Bronchial epithelial cell (primary cell): ENCODE data around the gene MOCS3. TPM values are rescaled to one million over a fixed set of nuclear protein-coding genes. Genes with fewer than 3 reads are reported as not detected.
A peak's percentile ranks its signal among the peaks of the same experiment; 100 is the strongest.

ENCODE experiments used
- DNase-seq: peaks from one replicate; pipeline ENCODE4 v3.0.0-alpha.2; 2010; ENCODE audit warnings: low read depth
- FAIRE-seq: peaks from 2 replicates; lab custom pipeline; 2011; peaks lifted over from hg19 to GRCh38; lab: Jason Lieb, UNC
- H3K27me3 ChIP-seq: 2 replicates; pipeline ENCODE4 v1.5.1; 2011; ENCODE audit warnings: low read length; ENCODE audit not compliant: control insufficient read depth, insufficient read depth
- H3K36me3 ChIP-seq: 2 replicates; pipeline ENCODE4 v1.5.1; 2011; ENCODE audit warnings: low read length; ENCODE audit not compliant: control insufficient read depth, insufficient read depth
- H3K4me3 ChIP-seq: 2 replicates; pipeline ENCODE4 v1.5.1; 2011; ENCODE audit warnings: mild to moderate bottlenecking, low read depth, low read length, control low read depth
- total RNA-seq: library from RNA; depleted of rRNA; stranded (reverse); fragments of >200 nt; gene quantifications from 2 replicates; pipeline ENCODE4 v1.2.1, GENCODE V29; 2014
- TF ChIP-seq, protein P1 (sequence below): IDR thresholded peaks from 2 replicates; pipeline ENCODE4 v1.5.1; 2011; ENCODE audit warnings: mild to moderate bottlenecking, moderate library complexity, low read length, control low read depth, inconsistent platforms; ENCODE audit not compliant: insufficient read depth, severe bottlenecking

Gene MOCS3
- total RNA-seq, 1 donor from 2014 or later: 9.7 TPM

DNA sequence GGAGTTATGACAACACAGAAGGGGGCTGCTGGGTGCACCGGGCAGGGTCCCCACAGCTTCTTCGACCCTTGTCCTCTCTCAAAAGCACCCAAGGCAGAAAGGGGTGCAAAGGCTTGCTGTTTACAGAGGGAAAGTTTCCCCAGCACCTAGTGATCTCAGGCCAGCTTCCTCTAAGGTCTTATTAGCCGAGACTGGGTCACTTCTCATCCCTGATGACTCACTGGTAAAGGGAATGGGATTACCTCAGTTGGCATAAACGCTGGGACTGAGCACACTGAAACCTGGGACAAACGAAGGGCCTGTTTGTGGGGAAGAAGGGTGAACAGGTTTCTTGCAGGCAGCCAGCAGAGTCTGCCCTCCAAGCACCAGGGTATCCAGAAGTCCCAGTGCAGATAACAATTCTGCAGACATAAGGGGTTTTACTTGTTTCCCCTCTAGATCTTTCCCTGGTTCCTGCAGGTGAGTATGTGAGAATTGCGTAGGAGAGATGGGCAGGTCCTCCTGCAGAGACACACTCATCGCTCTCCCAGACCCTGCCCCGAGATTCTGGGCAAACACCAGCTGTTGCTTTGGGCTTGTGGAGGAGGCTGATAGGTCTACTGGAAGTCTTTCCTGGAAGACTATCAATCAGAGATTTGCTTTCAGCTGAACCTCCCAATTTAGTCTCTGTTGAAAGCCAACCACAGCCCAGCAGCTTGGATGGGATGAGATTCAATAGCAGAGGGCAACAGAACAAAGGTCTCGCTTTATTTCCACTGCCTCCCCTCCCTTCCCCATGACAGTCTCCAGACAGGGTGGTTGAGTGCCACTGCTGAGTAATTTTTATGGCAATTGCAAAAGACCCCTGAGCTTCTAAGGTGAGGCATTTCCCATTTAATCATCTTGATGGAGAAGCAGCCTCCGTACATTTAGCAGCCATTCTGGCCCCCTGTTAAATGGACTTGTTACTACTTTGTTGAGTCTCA, 38.6 kb downstream of the MOCS3 start:
- H3K27me3 ChIP-seq: no peaks in the 10 kb centered on the region
- peak; percentile 23 for FAIRE-seq

DNA sequence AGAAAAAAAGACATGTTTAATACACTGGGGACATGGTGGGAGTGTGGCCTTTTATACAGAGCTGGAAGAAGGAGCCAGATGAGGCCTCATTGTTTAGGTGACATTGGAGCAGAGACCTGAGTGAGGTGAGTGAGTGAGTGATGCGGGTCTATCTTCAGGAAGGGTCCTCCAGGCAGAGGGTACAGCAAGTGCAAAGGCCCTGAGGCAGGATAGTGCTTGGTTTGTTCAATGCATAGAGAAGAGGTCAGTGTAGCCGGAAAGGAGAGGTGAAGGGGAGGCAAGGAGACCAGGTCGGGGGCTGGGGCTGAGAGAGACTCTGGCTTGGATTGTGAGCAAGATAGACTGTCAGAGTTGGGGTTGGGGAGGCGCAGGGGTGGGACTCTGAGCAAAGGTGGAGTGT, 40.7 kb downstream of the MOCS3 start:
- DNase-seq: no peak
- FAIRE-seq: no peak
- Histone ChIP-seq H3K27me3 (no peaks in the 10 kb centered on the region), H3K36me3 (no peaks in the 10 kb centered on the region), H3K4me3 (no peak overlapping the region)
- TF ChIP-seq, protein P1, sequence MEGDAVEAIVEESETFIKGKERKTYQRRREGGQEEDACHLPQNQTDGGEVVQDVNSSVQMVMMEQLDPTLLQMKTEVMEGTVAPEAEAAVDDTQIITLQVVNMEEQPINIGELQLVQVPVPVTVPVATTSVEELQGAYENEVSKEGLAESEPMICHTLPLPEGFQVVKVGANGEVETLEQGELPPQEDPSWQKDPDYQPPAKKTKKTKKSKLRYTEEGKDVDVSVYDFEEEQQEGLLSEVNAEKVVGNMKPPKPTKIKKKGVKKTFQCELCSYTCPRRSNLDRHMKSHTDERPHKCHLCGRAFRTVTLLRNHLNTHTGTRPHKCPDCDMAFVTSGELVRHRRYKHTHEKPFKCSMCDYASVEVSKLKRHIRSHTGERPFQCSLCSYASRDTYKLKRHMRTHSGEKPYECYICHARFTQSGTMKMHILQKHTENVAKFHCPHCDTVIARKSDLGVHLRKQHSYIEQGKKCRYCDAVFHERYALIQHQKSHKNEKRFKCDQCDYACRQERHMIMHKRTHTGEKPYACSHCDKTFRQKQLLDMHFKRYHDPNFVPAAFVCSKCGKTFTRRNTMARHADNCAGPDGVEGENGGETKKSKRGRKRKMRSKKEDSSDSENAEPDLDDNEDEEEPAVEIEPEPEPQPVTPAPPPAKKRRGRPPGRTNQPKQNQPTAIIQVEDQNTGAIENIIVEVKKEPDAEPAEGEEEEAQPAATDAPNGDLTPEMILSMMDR: no peak

More for the DNA sequence above, 38.6 kb downstream of the MOCS3 start:
- Histone ChIP-seq H3K36me3 (no peaks in the 10 kb centered on the region), H3K4me3 (no peak overlapping the region)
- DNase-seq: peak; percentile 73
- TF ChIP-seq, protein P1: no peak

DNA sequence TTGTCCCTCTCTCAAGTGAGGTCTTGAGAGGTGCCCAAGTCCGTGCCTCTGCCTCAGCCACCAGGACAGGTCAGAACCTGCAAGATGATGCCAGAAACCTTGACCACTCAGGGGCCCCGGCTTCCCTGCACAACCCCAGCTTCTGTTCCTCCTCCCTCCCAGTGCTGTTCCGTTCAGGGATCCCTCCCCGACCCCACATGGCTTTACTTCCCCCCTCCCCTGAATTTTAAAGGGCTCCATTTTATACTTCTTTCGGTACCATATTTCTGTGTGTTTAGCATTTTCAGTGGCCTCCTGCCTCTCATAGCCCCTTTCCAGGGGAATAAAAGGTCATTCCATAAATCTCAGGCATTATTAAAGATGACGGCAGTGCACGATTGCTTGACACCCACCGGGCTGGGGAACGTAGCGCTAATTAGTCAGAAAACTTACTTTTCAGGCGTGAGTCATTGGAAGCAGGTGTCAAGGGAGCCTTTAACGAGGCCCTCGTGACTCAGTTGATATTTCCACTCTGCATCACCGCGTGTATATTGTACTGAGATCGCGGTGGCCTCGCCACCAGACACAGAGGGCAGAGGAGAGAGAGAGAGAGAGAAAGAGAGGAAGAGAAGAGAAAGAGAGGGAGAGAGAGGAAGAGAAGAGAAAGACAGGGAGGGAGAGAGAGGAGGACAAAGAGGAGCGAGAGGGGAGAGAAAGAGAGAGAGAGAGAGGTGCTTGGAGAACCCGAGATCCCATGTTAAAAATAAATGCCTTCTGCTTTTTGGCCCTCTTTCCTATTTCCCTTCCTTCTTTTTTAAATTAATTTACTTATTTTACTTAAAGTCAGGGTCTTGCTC, 43.0 kb downstream of the MOCS3 start:
- TF ChIP-seq, protein P1: no peak
- Histone ChIP-seq H3K4me3 (no peak overlapping the region), H3K36me3 (no peaks in the 10 kb centered on the region), H3K27me3 (no peaks in the 10 kb centered on the region)
- DNase-seq (no peak), FAIRE-seq (no peak)

DNA sequence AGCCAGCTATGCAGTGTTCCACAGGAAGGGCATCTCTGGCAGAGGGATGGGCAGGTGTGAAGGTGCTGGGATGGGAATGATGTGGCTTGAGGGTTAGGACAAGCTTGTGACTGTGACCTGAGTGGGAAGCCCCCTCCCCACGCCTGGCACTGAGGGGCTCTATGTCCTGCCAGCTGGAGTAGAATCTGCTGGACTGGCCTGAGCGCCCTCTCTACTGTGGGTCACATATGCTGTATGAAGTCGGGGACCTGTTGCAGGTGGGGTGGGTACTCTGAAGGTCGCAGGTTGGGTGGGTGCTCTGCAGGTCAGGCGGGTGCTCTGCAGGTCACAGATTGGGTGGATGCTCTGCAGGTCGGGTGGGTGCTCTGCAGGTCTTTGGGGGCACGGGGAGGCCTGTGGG, 44.0 kb downstream of the MOCS3 start:
- Histone ChIP-seq H3K36me3 (no peaks in the 10 kb centered on the region), H3K4me3 (no peak overlapping the region), H3K27me3 (no peaks in the 10 kb centered on the region)
- no peak for DNase-seq
- FAIRE-seq: no peak
- TF ChIP-seq, protein P1: no peak

DNA sequence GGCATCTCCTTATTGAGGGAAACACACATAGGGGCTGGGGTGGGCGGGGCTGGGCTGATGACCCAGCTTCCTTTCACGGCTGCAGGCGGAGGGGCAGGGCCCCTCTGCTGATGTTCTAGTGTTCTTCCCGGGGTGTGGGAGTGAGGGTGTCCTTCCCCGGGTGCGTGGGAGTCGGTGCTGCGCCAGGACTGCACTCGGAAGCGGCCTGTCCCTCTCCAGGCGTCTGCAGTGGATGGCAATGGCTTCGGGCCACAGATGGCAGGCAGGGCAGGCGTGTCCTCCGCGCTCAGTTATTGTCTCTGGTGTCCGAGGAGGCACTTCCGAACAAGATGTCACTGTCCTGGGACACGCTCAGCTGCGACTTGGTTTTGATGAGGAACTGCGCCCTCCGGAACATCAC, 45.1 kb downstream of the MOCS3 start:
- peaks cover 1% of the 10 kb centered on the region for H3K36me3 ChIP-seq
- FAIRE-seq (no peak), DNase-seq (no peak)
- TF ChIP-seq, protein P1: no peak
- H3K27me3 ChIP-seq: no peaks in the 10 kb centered on the region
- no peak overlapping the region for H3K4me3 ChIP-seq
